HCT116 (cell line): ENCODE results near the gene LACTB. TPM values are rescaled to one million over a fixed set of nuclear protein-coding genes. Genes with fewer than 3 reads are reported as not detected.

Source experiments
- ATAC-seq: fragments of 200-7000 bp; cut with Tn5 transposase; 2 replicates; pipeline ENCODE4 v1.9.1; 2020; ENCODE audit warnings: mild to moderate bottlenecking, moderate library complexity
- BruUV-seq: library from RNA; stranded (reverse); fragments of 400-500 nt; replicated peaks from 2 replicates; lab custom pipeline; 2021; lab: Mats Ljungman, UMichigan
- CTCF ChIA-PET: fragments of 300-600 bp; sonication (Branson Sonifier 250); formaldehyde crosslinking; loops from one replicate; lab custom pipeline; 2021; ENCODE audit warnings: antibody characterized with exemption; lab: Charles Lee
- POLR2A ChIA-PET: fragments of 300-600, 350-600 bp; sonication (Branson Sonifier 250); formaldehyde crosslinking; loops from one replicate; lab custom pipeline; 2021; ENCODE audit warnings: antibody characterized with exemption; lab: Charles Lee
- RAD21 ChIA-PET, 2 experiments: fragments of 300-600 bp; sonication (Branson Sonifier 250); formaldehyde crosslinking; loops; one replicate each; lab custom pipeline; 2023; ENCODE audit warnings: low total read pairs in 2 of 2; ENCODE audit not compliant: uncharacterized antibody in 2 of 2, unreplicated experiment in 2 of 2, low non-redundant PET in 1 of 2; lab: Charles Lee
- DNase-seq: peaks from one replicate; pipeline ENCODE4 v3.0.0-alpha.2; 2010; ENCODE audit warnings: low read depth, low spot score
- H2AFZ ChIP-seq: fragments of 200-600 bp; shearing (Covaris generic), sonication (generic); 2 replicates; pipeline ENCODE4 v1.6.1; 2017; ENCODE audit warnings: low read depth, mixed run types, mixed read lengths, antibody characterized with exemption, low read length; ENCODE audit not compliant: poor library complexity, severe bottlenecking
- H3K27ac ChIP-seq: 2 replicates; pipeline ENCODE4 v1.5.1; 2012; ENCODE audit warnings: low read depth, low read length
- H3K27me3 ChIP-seq: fragments of 200-600 bp; sonication (generic); 2 replicates; pipeline ENCODE4 v1.6.1; 2016; ENCODE audit warnings: mixed run types, low read length, mixed read lengths; ENCODE audit not compliant: insufficient read depth
- H3K36me3 ChIP-seq, 2 experiments: fragments of 200-500 bp in 1 of 2; fragments of 200-600 bp in 1 of 2; sonication (Bioruptor generic) in 1 of 2; sonication (generic) in 1 of 2; 2 replicates each; pipeline versions ENCODE4 v1.5.1 to v1.6.1; 2014 to 2016; ENCODE audit warnings: low read length in 2 of 2, inconsistent platforms in 1 of 2, mixed read lengths in 1 of 2, mixed run types in 1 of 2; ENCODE audit not compliant: insufficient read depth in 2 of 2, control insufficient read depth in 1 of 2
- H3K4me1 ChIP-seq, 2 experiments: fragments of 200-600 bp in 1 of 2; sonication (generic) in 1 of 2; 2 replicates each; pipeline versions ENCODE4 v1.5.1 to v1.6.1; 2012 to 2017; ENCODE audit warnings: low read length in 2 of 2, inconsistent platforms in 1 of 2, mild to moderate bottlenecking in 1 of 2, mixed read lengths in 1 of 2, mixed run types in 1 of 2, moderate library complexity in 1 of 2; ENCODE audit not compliant: insufficient read depth in 2 of 2, control insufficient read depth in 1 of 2
- H3K4me2 ChIP-seq: fragments of 200-600 bp; sonication (generic); 2 replicates; pipeline ENCODE4 v1.6.1; 2017; ENCODE audit warnings: mixed run types, low read length, mixed read lengths
- H3K4me3 ChIP-seq, 2 experiments: fragments of 200-600 bp in 1 of 2; sonication (generic) in 1 of 2; replicated peaks in 1 of 2; 2 replicates each; pipeline ENCODE4 v1.5.1; 2011 to 2016; ENCODE audit warnings: low read length in 2 of 2, control low read depth in 1 of 2, low read depth in 1 of 2, mild to moderate bottlenecking in 1 of 2, mixed read lengths in 1 of 2, mixed run types in 1 of 2
- H3K79me2 ChIP-seq: fragments of 200-600 bp; sonication (generic); 2 replicates; pipeline ENCODE4 v1.6.1; 2017; ENCODE audit warnings: mild to moderate bottlenecking, mixed run types, low read length, moderate library complexity, mixed read lengths; ENCODE audit not compliant: insufficient read depth
- H3K9ac ChIP-seq: fragments of 200-600 bp; sonication (generic); 2 replicates; pipeline ENCODE4 v1.6.1; 2016; ENCODE audit warnings: low read length, mixed read lengths
- H3K9me2 ChIP-seq: fragments of 200-600 bp; sonication (generic), shearing (Covaris generic); 2 replicates; pipeline ENCODE4 v1.6.1; 2017; ENCODE audit warnings: mixed run types, mild to moderate bottlenecking, moderate library complexity; ENCODE audit not compliant: insufficient read depth
- H3K9me3 ChIP-seq, 2 experiments: fragments of 200-500 bp in 1 of 2; fragments of 200-600 bp in 1 of 2; sonication (Bioruptor generic) in 1 of 2; sonication (generic) in 1 of 2; 2 replicates each; pipeline ENCODE4 v1.6.1; 2014 to 2017; ENCODE audit warnings: low read length in 2 of 2, mixed read lengths in 2 of 2, inconsistent platforms in 1 of 2, low read depth in 1 of 2, mild to moderate bottlenecking in 1 of 2, mixed run types in 1 of 2, moderate library complexity in 1 of 2; ENCODE audit not compliant: control insufficient read depth in 1 of 2, insufficient read depth in 1 of 2
- H4K20me1 ChIP-seq: fragments of 200-600 bp; sonication (generic), shearing (Covaris generic); 2 replicates; pipeline ENCODE4 v1.6.1; 2017; ENCODE audit warnings: mixed run types, mild to moderate bottlenecking, moderate library complexity; ENCODE audit not compliant: insufficient read depth
- EGR1 ChIP-seq: IDR thresholded peaks from 2 replicates; pipeline ENCODE4 v1.6.1; 2012; ENCODE audit warnings: low read depth
- ELF1 ChIP-seq: IDR thresholded peaks from 2 replicates; pipeline ENCODE4 v1.6.1; 2012; ENCODE audit warnings: low read depth, borderline replicate concordance
- FOSL1 ChIP-seq: IDR thresholded peaks from 2 replicates; pipeline ENCODE4 v1.6.1; 2012; ENCODE audit warnings: low read depth
- JUND ChIP-seq: IDR thresholded peaks from 2 replicates; pipeline ENCODE4 v1.6.1; 2012
- POLR2A ChIP-seq: IDR thresholded peaks from 2 replicates; pipeline ENCODE4 v1.7.0; 2011; ENCODE audit warnings: borderline replicate concordance; ENCODE audit not compliant: insufficient read depth, insufficient read length; ENCODE audit errors: extremely low read depth
- POLR2AphosphoS5 ChIP-seq: IDR thresholded peaks from 2 replicates; pipeline ENCODE4 v1.6.1; 2011; ENCODE audit warnings: mild to moderate bottlenecking, low read depth, low read length, moderate library complexity
- RAD21 ChIP-seq: IDR thresholded peaks from 2 replicates; pipeline ENCODE4 v1.6.1; 2012; ENCODE audit warnings: low read depth, mild to moderate bottlenecking
- REST ChIP-seq: IDR thresholded peaks from 2 replicates; pipeline ENCODE4 v1.6.1; 2012; ENCODE audit warnings: low read depth
- SIN3A ChIP-seq: IDR thresholded peaks from 2 replicates; pipeline ENCODE4 v1.6.1; 2012; ENCODE audit warnings: low read depth
- SP1 ChIP-seq: IDR thresholded peaks from 2 replicates; pipeline ENCODE4 v1.6.1; 2012; ENCODE audit warnings: low read depth
- TCF7L2 ChIP-seq: IDR thresholded peaks from 2 replicates; pipeline ENCODE4 v1.7.0; 2011; ENCODE audit warnings: borderline replicate concordance, inconsistent platforms; ENCODE audit not compliant: insufficient read depth, insufficient read length; ENCODE audit errors: extremely low read depth
- YY1 ChIP-seq: IDR thresholded peaks from 2 replicates; pipeline ENCODE4 v1.6.1; 2011; ENCODE audit warnings: low read length, low read depth, moderate library complexity, mild to moderate bottlenecking; ENCODE audit not compliant: insufficient replicate concordance; ENCODE audit errors: extremely low read depth
- ZFX ChIP-seq: fragments of 450-650 bp; IDR thresholded peaks from 2 replicates; pipeline ENCODE4 v1.6.1; 2017
- intact Hi-C: fragments of 100-400 bp; cut with micrococcal nuclease; formaldehyde crosslinking; loops from 2 replicates; pipeline ENCODE4 v1.10.0; 2022
- total RNA-seq: library from RNA; stranded (reverse); gene quantifications from one replicate; pipeline ENCODE4 v1.2.1, GENCODE V29; 2021; ENCODE audit not compliant: unreplicated experiment
- TF ChIP-seq, protein P1 (sequence below), 3 experiments: fragments of 200-600 bp in 1 of 3; sonication (generic) in 1 of 3; IDR thresholded peaks in 2 of 3; conservative IDR thresholded peaks in 1 of 3; 2 replicates each; pipeline ENCODE4 v1.5.1; 2012 to 2017; ENCODE audit warnings: low read depth in 2 of 3, low read length in 2 of 3, antibody characterized with exemption in 1 of 3, borderline replicate concordance in 1 of 3, control low read depth in 1 of 3, mild to moderate bottlenecking in 1 of 3, mixed read lengths in 1 of 3, mixed run types in 1 of 3, moderate library complexity in 1 of 3; ENCODE audit not compliant: insufficient read depth in 1 of 3
- TF ChIP-seq, protein P2 (sequence below): IDR thresholded peaks from 2 replicates; pipeline ENCODE4 v1.6.1; 2012

LACTB gene
- total RNA-seq, 1 experiment from 2014 or later = 7.6 TPM

- H2AFZ ChIP-seq = no peak overlapping the region
- no peak overlapping the region for H3K4me2 ChIP-seq
- H3K9me3 ChIP-seq = no peaks in the 10 kb centered on the region
- BruUV-seq = no TSS peak
- H3K9ac ChIP-seq = no peak overlapping the region
- RAD21 ChIA-PET = no interaction called here
- CTCF ChIA-PET = interaction anchor here (2.1 kb wide), 1 partner anchor 37 kb away, joined by 5 read pairs; no protein-coding TSS in a partner anchor
- H3K4me3 ChIP-seq = no peak overlapping the region
- H3K36me3 ChIP-seq = no peaks in the 10 kb centered on the region
- H3K27ac ChIP-seq = no peak overlapping the region
- ATAC-seq (no peak), DNase-seq (no peak)
- intact Hi-C loops = no loop called here
- no peaks in the 10 kb centered on the region for H3K79me2 ChIP-seq
- H3K27me3 ChIP-seq = no peaks in the 10 kb centered on the region
- H3K4me1 ChIP-seq = peaks cover 12 to 23% of the 10 kb centered on the region in 2 experiments; a peak in 3 of 4 replicates
- POLR2A ChIA-PET = no interaction called here
- no peaks in the 10 kb centered on the region for H3K9me2 ChIP-seq
- no peak for TF ChIP-seq FOSL1
- no peak for TF ChIP-seq POLR2AphosphoS5
- no peak for TF ChIP-seq SP1
- no peak for TF ChIP-seq YY1
- TF ChIP-seq, protein P1, sequence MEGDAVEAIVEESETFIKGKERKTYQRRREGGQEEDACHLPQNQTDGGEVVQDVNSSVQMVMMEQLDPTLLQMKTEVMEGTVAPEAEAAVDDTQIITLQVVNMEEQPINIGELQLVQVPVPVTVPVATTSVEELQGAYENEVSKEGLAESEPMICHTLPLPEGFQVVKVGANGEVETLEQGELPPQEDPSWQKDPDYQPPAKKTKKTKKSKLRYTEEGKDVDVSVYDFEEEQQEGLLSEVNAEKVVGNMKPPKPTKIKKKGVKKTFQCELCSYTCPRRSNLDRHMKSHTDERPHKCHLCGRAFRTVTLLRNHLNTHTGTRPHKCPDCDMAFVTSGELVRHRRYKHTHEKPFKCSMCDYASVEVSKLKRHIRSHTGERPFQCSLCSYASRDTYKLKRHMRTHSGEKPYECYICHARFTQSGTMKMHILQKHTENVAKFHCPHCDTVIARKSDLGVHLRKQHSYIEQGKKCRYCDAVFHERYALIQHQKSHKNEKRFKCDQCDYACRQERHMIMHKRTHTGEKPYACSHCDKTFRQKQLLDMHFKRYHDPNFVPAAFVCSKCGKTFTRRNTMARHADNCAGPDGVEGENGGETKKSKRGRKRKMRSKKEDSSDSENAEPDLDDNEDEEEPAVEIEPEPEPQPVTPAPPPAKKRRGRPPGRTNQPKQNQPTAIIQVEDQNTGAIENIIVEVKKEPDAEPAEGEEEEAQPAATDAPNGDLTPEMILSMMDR (IDR thresholded peaks at IDR 0.05 in 2 of 3, conservative IDR thresholded peaks at IDR 0.05 in 1 of 3; ENCODE audit: borderline replicate concordance in 1 of 3, insufficient read depth in 1 of 3, low read depth in 2 of 3, low read length in 2 of 3) = no peak
- no peak for TF ChIP-seq RAD21
- no peak for TF ChIP-seq SIN3A
- TF ChIP-seq ZFX = no peak
- TF ChIP-seq POLR2A = no peak
- TF ChIP-seq ELF1 = no peak
- TF ChIP-seq, protein P2, sequence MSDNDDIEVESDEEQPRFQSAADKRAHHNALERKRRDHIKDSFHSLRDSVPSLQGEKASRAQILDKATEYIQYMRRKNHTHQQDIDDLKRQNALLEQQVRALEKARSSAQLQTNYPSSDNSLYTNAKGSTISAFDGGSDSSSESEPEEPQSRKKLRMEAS = no peak
- no peak for TF ChIP-seq REST
- no peak for TF ChIP-seq JUND
- TF ChIP-seq TCF7L2 = no peak
- no peak for TF ChIP-seq EGR1
- no peaks in the 10 kb centered on the region for H4K20me1 ChIP-seq
Observed at GRCh38 chr15:63084806-63085205, 36.9 kb upstream of the LACTB start.
